Measurements from ENCODE around the gene COL28A1.

The COL28A1 gene

DNA sequence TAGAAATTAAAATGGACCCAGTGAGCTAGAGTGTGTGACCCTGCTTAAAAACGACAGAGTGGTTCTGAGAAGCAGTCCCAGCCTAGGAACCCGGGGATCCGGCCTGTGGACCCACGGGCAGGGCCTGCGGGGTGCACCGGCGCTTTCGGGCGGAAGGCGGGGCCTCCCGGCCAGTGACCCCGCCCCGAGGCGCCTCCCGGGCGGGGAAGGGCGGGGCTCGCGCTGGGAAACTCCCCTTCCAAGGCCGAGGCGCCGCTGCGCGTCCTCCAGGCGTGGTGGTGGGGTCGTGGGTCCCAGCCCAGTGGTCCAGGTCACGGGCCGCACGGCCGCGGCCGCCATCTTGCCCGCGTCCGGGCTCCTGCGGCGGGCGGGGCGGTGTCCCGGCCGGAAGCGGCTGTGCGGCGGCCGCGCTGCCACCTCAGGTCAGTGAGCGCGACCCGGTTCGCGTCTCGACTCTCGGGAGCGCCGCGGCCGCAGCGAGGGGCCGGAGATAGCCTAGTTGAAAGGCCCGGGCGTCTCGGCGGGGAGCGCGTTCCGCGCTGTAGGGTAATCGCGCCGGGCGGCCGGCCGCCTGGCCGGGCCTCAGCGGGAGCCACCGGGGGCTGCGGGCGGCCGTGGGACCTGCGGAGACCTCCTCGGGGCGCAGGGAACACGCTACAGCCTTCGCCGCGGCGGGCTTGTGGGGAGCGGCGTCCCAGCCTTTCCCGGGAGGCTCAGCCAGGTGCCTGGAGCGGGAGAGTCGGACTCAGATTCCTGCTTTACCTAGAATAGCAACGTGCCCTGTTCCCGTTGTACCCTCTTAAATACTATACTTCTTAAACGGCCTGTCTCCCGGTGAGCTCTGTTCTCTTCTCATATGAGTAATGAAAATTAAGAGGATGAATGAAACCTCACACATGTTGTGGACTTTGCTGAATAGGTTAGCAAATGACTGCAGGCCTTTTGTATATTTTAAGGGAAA, 31.3 kb upstream of the COL28A1 start, which contains the start of gene MIOS:
MIOS (plus strand) TSS at position 234 of the 961 bp plus-strand sequence. CDS start 5,592 bp downstream, outside the sequence.
- TF ChIP-seq, protein P1, sequence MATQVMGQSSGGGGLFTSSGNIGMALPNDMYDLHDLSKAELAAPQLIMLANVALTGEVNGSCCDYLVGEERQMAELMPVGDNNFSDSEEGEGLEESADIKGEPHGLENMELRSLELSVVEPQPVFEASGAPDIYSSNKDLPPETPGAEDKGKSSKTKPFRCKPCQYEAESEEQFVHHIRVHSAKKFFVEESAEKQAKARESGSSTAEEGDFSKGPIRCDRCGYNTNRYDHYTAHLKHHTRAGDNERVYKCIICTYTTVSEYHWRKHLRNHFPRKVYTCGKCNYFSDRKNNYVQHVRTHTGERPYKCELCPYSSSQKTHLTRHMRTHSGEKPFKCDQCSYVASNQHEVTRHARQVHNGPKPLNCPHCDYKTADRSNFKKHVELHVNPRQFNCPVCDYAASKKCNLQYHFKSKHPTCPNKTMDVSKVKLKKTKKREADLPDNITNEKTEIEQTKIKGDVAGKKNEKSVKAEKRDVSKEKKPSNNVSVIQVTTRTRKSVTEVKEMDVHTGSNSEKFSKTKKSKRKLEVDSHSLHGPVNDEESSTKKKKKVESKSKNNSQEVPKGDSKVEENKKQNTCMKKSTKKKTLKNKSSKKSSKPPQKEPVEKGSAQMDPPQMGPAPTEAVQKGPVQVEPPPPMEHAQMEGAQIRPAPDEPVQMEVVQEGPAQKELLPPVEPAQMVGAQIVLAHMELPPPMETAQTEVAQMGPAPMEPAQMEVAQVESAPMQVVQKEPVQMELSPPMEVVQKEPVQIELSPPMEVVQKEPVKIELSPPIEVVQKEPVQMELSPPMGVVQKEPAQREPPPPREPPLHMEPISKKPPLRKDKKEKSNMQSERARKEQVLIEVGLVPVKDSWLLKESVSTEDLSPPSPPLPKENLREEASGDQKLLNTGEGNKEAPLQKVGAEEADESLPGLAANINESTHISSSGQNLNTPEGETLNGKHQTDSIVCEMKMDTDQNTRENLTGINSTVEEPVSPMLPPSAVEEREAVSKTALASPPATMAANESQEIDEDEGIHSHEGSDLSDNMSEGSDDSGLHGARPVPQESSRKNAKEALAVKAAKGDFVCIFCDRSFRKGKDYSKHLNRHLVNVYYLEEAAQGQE (IDR thresholded peaks at IDR 0.05; ENCODE audit: insufficient read depth in 1 of 2, low read depth in 2 of 2, low read length in 2 of 2) = peak in 1 of 2 experiments; percentile 50; a peak in 1 of 4 replicates
- TF ChIP-seq SIN3A (IDR thresholded peaks at IDR 0.05; ENCODE audit: borderline replicate concordance, insufficient read depth, low read length) = no peak
- TF ChIP-seq FOXP2 (optimal IDR thresholded peaks at IDR 0.05; ENCODE audit: borderline replicate concordance, extremely low read depth, extremely low read length, insufficient read depth) = peak; percentile 93
- peak; percentile 69 for TF ChIP-seq TAF1 (IDR thresholded peaks at IDR 0.05; ENCODE audit: borderline replicate concordance, insufficient read depth, low read length)
- TF ChIP-seq POLR2AphosphoS5 (IDR thresholded peaks at IDR 0.05; ENCODE audit: low read depth, low read length) = peak; percentile 55

DNA sequence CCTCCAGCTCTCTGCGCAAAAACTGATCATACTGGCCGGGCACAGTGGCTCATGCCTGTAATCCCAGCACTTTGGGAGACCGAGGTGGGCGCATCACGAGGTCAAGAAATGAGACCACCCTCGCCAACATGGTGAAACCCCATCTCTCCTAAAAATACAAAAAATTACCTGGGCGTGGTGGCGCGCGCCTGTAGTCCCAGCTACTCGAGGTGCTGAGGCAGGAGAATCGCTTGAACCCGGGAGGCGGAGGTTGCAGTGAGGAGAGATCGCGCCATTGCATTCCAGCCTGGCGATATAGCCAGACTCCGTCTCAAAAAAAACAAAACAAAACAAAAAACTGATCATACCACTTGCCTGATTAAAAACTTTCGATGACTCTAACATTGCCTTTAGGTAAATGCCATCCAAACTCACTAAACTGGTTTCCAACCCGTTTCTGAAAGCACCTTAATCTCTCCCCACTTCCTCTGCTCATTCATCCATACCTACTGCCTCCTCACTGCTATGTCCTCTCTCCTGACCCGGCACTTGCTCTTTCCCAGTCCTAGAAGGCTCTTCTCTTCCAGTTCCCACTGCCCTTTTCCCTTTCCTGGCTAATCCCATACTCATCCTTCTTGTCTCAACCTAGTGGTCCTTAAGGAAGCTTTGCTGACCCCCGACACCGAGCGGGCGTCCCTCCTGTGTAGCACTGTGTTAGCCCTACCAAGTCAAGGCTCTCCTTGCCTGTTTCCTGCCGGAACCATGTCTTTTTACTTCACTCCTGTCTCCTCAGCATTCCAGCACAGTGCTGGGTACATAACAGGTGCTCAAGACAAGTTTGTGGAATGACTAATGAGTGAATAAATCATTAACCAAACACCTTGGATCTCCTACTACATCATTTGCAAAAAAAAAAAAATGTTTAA, 30.3 kb upstream of the COL28A1 start:
- TF ChIP-seq POLR2AphosphoS5 (IDR thresholded peaks at IDR 0.05; ENCODE audit: low read depth, low read length) (no peak), TAF1 (IDR thresholded peaks at IDR 0.05; ENCODE audit: borderline replicate concordance, insufficient read depth, low read length) (no peak), SIN3A (IDR thresholded peaks at IDR 0.05; ENCODE audit: borderline replicate concordance, insufficient read depth, low read length) (no peak), FOXP2 (optimal IDR thresholded peaks at IDR 0.05; ENCODE audit: borderline replicate concordance, extremely low read depth, extremely low read length, insufficient read depth) (no peak)
- TF ChIP-seq, protein P1 (IDR thresholded peaks at IDR 0.05; ENCODE audit: insufficient read depth in 1 of 2, low read depth in 2 of 2, low read length in 2 of 2) = no peak

GRCh38 chr7:7565018-7565680, 29.5 kb upstream of the COL28A1 start:
- TF ChIP-seq TAF1 (IDR thresholded peaks at IDR 0.05; ENCODE audit: borderline replicate concordance, insufficient read depth, low read length) (no peak), FOXP2 (optimal IDR thresholded peaks at IDR 0.05; ENCODE audit: borderline replicate concordance, extremely low read depth, extremely low read length, insufficient read depth) (no peak), POLR2AphosphoS5 (IDR thresholded peaks at IDR 0.05; ENCODE audit: low read depth, low read length) (no peak), SIN3A (IDR thresholded peaks at IDR 0.05; ENCODE audit: borderline replicate concordance, insufficient read depth, low read length) (no peak)
- TF ChIP-seq, protein P1 (IDR thresholded peaks at IDR 0.05; ENCODE audit: insufficient read depth in 1 of 2, low read depth in 2 of 2, low read length in 2 of 2) = no peak

DNA sequence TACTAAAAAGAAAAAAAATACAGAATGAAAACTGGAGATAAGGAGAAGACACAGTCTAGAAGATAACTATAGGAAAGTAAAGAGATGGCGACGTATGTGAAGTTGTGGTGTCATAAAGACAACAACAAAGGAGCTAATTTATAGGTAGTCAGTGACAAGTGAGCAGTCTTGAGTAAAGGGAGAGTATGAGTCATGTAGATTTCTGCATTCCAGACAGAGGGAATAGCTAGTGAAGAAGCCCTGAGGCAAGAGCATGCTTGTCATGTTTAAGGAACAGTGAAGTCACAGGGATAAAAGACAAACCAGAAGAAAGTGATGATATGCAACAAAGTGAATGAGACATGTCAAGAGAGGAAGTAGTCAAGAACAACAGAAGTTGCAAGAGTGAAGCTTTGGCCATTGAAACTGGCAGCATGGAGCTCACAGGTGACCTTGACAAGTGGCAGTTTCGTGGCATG, 28.7 kb upstream of the COL28A1 start:
- TF ChIP-seq FOXP2 (optimal IDR thresholded peaks at IDR 0.05; ENCODE audit: borderline replicate concordance, extremely low read depth, extremely low read length, insufficient read depth) (no peak), TAF1 (IDR thresholded peaks at IDR 0.05; ENCODE audit: borderline replicate concordance, insufficient read depth, low read length) (no peak), SIN3A (IDR thresholded peaks at IDR 0.05; ENCODE audit: borderline replicate concordance, insufficient read depth, low read length) (no peak), POLR2AphosphoS5 (IDR thresholded peaks at IDR 0.05; ENCODE audit: low read depth, low read length) (no peak)
- TF ChIP-seq, protein P1 (IDR thresholded peaks at IDR 0.05; ENCODE audit: insufficient read depth in 1 of 2, low read depth in 2 of 2, low read length in 2 of 2) = no peak

Data from PFSK-1 (cell line).